ENCODE data around the gene TBC1D17.

Gene TBC1D17

GRCh38 chr19:49894879-49895565, 17.5 kb downstream of the TBC1D17 start:
- no peak overlapping the region for H3K4me3 ChIP-seq (ENCODE audit: low read length)
- H3K27ac ChIP-seq (ENCODE audit: low read depth, low read length) = no peak overlapping the region
- TF ChIP-seq EZH2phosphoT487 (IDR thresholded peaks at IDR 0.05; ENCODE audit: borderline replicate concordance, low read length) = no peak
- TF ChIP-seq CTCF (IDR thresholded peaks at IDR 0.05; ENCODE audit: low read depth, low read length, poor library complexity, severe bottlenecking) = no peak
- no peaks in the 10 kb centered on the region for H4K20me1 ChIP-seq (ENCODE audit: control insufficient read depth, insufficient read depth, low read depth, low read length)
- peaks cover 48% of the 10 kb centered on the region for H3K27me3 ChIP-seq (ENCODE audit: control insufficient read depth, low read length)
- no peaks in the 10 kb centered on the region for H3K9me2 ChIP-seq (replicated peaks; ENCODE audit: control insufficient read depth, low read length)
- no peaks in the 10 kb centered on the region; the same call in 1 of the 2 replicates for H3F3A ChIP-seq (ENCODE audit: control insufficient read depth, insufficient read depth)
- H3K36me3 ChIP-seq (ENCODE audit: control insufficient read depth, low read length) = no peaks in the 10 kb centered on the region
- H3K79me2 ChIP-seq (ENCODE audit: control insufficient read depth, low read length) = no peaks in the 10 kb centered on the region
- peaks cover 32% of the 10 kb centered on the region for H3K4me1 ChIP-seq (ENCODE audit: control insufficient read depth, low read length)
- H3K4me2 ChIP-seq (ENCODE audit: low read length) = no peak overlapping the region
- no peaks in the 10 kb centered on the region for H3K9me3 ChIP-seq (ENCODE audit: control insufficient read depth, insufficient read depth, low read length)

- H3K4me2 ChIP-seq (ENCODE audit: low read length) = no peak overlapping the region
- no peak overlapping the region for H3K27ac ChIP-seq (ENCODE audit: low read depth, low read length)
These were observed 18.2 kb downstream of the TBC1D17 start for GRCh38 chr19:49895566-49896297.

GRCh38 chr19:49896863-49897621, 19.5 kb downstream of the TBC1D17 start, which contains the start of gene IL4I1:
TSS of gene IL4I1 (minus strand) at chr19:49896887. CDS start at chr19:49896160, 727 bp downstream.
- Histone ChIP-seq H3K9me2 (replicated peaks; ENCODE audit: control insufficient read depth, low read length) (no peaks in the 10 kb centered on the region), H3K4me1 (ENCODE audit: control insufficient read depth, low read length) (peaks cover 24% of the 10 kb centered on the region), H3K27ac (ENCODE audit: low read depth, low read length) (peak within 1 kb of the TSS; percentile 20; the same call in 1 of the 2 replicates), H3K79me2 (ENCODE audit: control insufficient read depth, low read length) (no peaks in the 10 kb centered on the region), H3K4me2 (ENCODE audit: low read length) (peak within 1 kb of the TSS; percentile 89), H3K36me3 (ENCODE audit: control insufficient read depth, low read length) (no peaks in the 10 kb centered on the region), H3K4me3 (ENCODE audit: low read length) (peak within 1 kb of the TSS; percentile 68), H3F3A (ENCODE audit: control insufficient read depth, insufficient read depth) (no peaks in the 10 kb centered on the region; the same call in 1 of the 2 replicates), H4K20me1 (ENCODE audit: control insufficient read depth, insufficient read depth, low read depth, low read length) (no peaks in the 10 kb centered on the region), H3K27me3 (ENCODE audit: control insufficient read depth, low read length) (peaks cover 48% of the 10 kb centered on the region), H3K9me3 (ENCODE audit: control insufficient read depth, insufficient read depth, low read length) (no peaks in the 10 kb centered on the region)
- no peak for TF ChIP-seq CTCF (IDR thresholded peaks at IDR 0.05; ENCODE audit: low read depth, low read length, poor library complexity, severe bottlenecking)

More at GRCh38 chr19:49895566-49896297, 18.2 kb downstream of the TBC1D17 start:
- Histone ChIP-seq H3K79me2 (ENCODE audit: control insufficient read depth, low read length) (no peaks in the 10 kb centered on the region), H3K9me3 (ENCODE audit: control insufficient read depth, insufficient read depth, low read length) (no peaks in the 10 kb centered on the region), H3K9me2 (replicated peaks; ENCODE audit: control insufficient read depth, low read length) (no peaks in the 10 kb centered on the region), H3K4me3 (ENCODE audit: low read length) (no peak overlapping the region), H3K4me1 (ENCODE audit: control insufficient read depth, low read length) (peaks cover 27% of the 10 kb centered on the region), H3K36me3 (ENCODE audit: control insufficient read depth, low read length) (no peaks in the 10 kb centered on the region), H3K27me3 (ENCODE audit: control insufficient read depth, low read length) (peaks cover 48% of the 10 kb centered on the region), H4K20me1 (ENCODE audit: control insufficient read depth, insufficient read depth, low read depth, low read length) (no peaks in the 10 kb centered on the region), H3F3A (ENCODE audit: control insufficient read depth, insufficient read depth) (no peaks in the 10 kb centered on the region; the same call in 1 of the 2 replicates)
- TF ChIP-seq EZH2phosphoT487 (IDR thresholded peaks at IDR 0.05; ENCODE audit: borderline replicate concordance, low read length) (no peak), CTCF (IDR thresholded peaks at IDR 0.05; ENCODE audit: low read depth, low read length, poor library complexity, severe bottlenecking) (no peak)
